Ishikawa (cell line): ENCODE measurements around the gene TTC29.

Experiments used
- CEBPB ChIP-seq: IDR thresholded peaks from 2 replicates; pipeline ENCODE4 v1.6.1; 2012
- EGR1 ChIP-seq: IDR thresholded peaks from 2 replicates; pipeline ENCODE4 v1.6.1; 2012
- FOXM1 ChIP-seq: IDR thresholded peaks from 2 replicates; pipeline ENCODE4 v1.6.1; 2012; ENCODE audit warnings: low read depth, borderline replicate concordance
- MAX ChIP-seq: IDR thresholded peaks from 2 replicates; pipeline ENCODE4 v1.6.1; 2012
- NFIC ChIP-seq: IDR thresholded peaks from 2 replicates; pipeline ENCODE4 v1.6.1; 2012
- REST ChIP-seq: IDR thresholded peaks from 2 replicates; pipeline ENCODE4 v1.6.1; 2012; ENCODE audit warnings: low read depth, mild to moderate bottlenecking
- TCF12 ChIP-seq: IDR thresholded peaks from 2 replicates; pipeline ENCODE4 v1.6.1; 2012; ENCODE audit warnings: low read depth
- TEAD4 ChIP-seq: IDR thresholded peaks from 2 replicates; pipeline ENCODE4 v1.6.1; 2012
- USF1 ChIP-seq: IDR thresholded peaks from 2 replicates; pipeline ENCODE4 v1.6.1; 2012

- TF ChIP-seq CEBPB = no peak
- TF ChIP-seq EGR1 = no peak
- TF ChIP-seq TCF12 = no peak
- no peak for TF ChIP-seq MAX
- no peak for TF ChIP-seq TEAD4
- TF ChIP-seq FOXM1 = no peak
- no peak for TF ChIP-seq REST
- no peak for TF ChIP-seq USF1
- no peak for TF ChIP-seq NFIC
Measured at GRCh38 chr4:146833530-146833929, 112.1 kb downstream of the TTC29 start.
